IPS-20b (cell line): ENCODE results near the gene SLC16A12.
"Not testable (repeated sequence)": the region's sequence is repeated elsewhere in the genome, so short reads cannot be mapped to it uniquely, and the experiment has no call there.

Source experiments
- H3K27ac ChIP-seq: one replicate; pipeline ENCODE4 v1.5.1; 2013; ENCODE audit warnings: low read length
- H3K27me3 ChIP-seq: 2 replicates; pipeline ENCODE4 v1.6.1; 2013; ENCODE audit warnings: mild to moderate bottlenecking, low read length, inconsistent platforms; ENCODE audit not compliant: insufficient read depth
- H3K36me3 ChIP-seq: 2 replicates; pipeline ENCODE4 v1.6.1; 2013; ENCODE audit warnings: low read depth, mild to moderate bottlenecking, inconsistent platforms, low read length, moderate library complexity; ENCODE audit not compliant: insufficient read depth
- H3K4me1 ChIP-seq: 2 replicates; pipeline ENCODE4 v1.6.1; 2013; ENCODE audit warnings: mild to moderate bottlenecking, control low read depth, inconsistent platforms, low read length, moderate library complexity; ENCODE audit not compliant: insufficient read depth
- H3K4me3 ChIP-seq: 2 replicates; pipeline ENCODE4 v1.5.1; 2013; ENCODE audit warnings: mild to moderate bottlenecking, low read length, inconsistent platforms
- H3K9ac ChIP-seq: 2 replicates; pipeline ENCODE4 v1.6.1; 2013; ENCODE audit warnings: low read depth, mild to moderate bottlenecking, inconsistent platforms, low read length, moderate library complexity
- H3K9me3 ChIP-seq: 2 replicates; pipeline ENCODE4 v1.6.1; 2013; ENCODE audit warnings: mild to moderate bottlenecking, low read depth, low read length, inconsistent platforms; ENCODE audit not compliant: insufficient read depth

SLC16A12 gene

GRCh38 chr10:89411135-89411534 is 124.3 kb downstream of the SLC16A12 start:
- not testable (repeated sequence) for H3K4me1 ChIP-seq, H3K36me3 ChIP-seq, H3K4me3 ChIP-seq, H3K9me3 ChIP-seq, H3K9ac ChIP-seq, H3K27ac ChIP-seq
- peaks cover 28% of the 10 kb centered on the region for H3K27me3 ChIP-seq

GRCh38 chr10:89410551-89410950 is 124.8 kb downstream of the SLC16A12 start:
- H3K27ac ChIP-seq, H3K4me1 ChIP-seq, H3K9ac ChIP-seq, H3K4me3 ChIP-seq, H3K9me3 ChIP-seq, H3K36me3 ChIP-seq: not testable (repeated sequence)
- H3K27me3 ChIP-seq: peaks cover 22% of the 10 kb centered on the region

- not testable (repeated sequence) for H3K27ac ChIP-seq, H3K4me3 ChIP-seq
Observed at GRCh38 chr10:89409282-89409681, 126.1 kb downstream of the SLC16A12 start.

GRCh38 chr10:89407792-89408191 is 127.6 kb downstream of the SLC16A12 start:
- H3K4me3 ChIP-seq, H3K27me3 ChIP-seq, H3K9me3 ChIP-seq, H3K9ac ChIP-seq, H3K27ac ChIP-seq, H3K4me1 ChIP-seq, H3K36me3 ChIP-seq: not testable (repeated sequence)

More at GRCh38 chr10:89409282-89409681, 126.1 kb downstream of the SLC16A12 start:
- H3K9me3 ChIP-seq, H3K4me1 ChIP-seq, H3K36me3 ChIP-seq, H3K9ac ChIP-seq: not testable (repeated sequence)
- peaks cover 11% of the 10 kb centered on the region; the same call in 1 of the 2 replicates for H3K27me3 ChIP-seq

GRCh38 chr10:89406178-89406577 is 129.2 kb downstream of the SLC16A12 start:
- not testable (repeated sequence) for H3K4me1 ChIP-seq, H3K27me3 ChIP-seq, H3K36me3 ChIP-seq, H3K27ac ChIP-seq, H3K9ac ChIP-seq, H3K4me3 ChIP-seq, H3K9me3 ChIP-seq

GRCh38 chr10:89404104-89405047 is 131.0 kb downstream of the SLC16A12 start:
- Histone ChIP-seq H3K9ac (no peak overlapping the region), H3K36me3 (no peaks in the 10 kb centered on the region), H3K4me3 (no peak overlapping the region), H3K27me3 (no peaks in the 10 kb centered on the region), H3K27ac (no peak overlapping the region), H3K9me3 (no peaks in the 10 kb centered on the region), H3K4me1 (no peaks in the 10 kb centered on the region)

- no peaks in the 10 kb centered on the region for H3K27me3 ChIP-seq
- H3K9ac ChIP-seq: no peak overlapping the region
- no peaks in the 10 kb centered on the region for H3K4me1 ChIP-seq
- no peak overlapping the region for H3K27ac ChIP-seq
- peaks cover 5% of the 10 kb centered on the region; the same call in 1 of the 2 replicates for H3K9me3 ChIP-seq
- no peak overlapping the region for H3K4me3 ChIP-seq
- H3K36me3 ChIP-seq: no peaks in the 10 kb centered on the region
Observed at GRCh38 chr10:89403043-89403442, 132.4 kb downstream of the SLC16A12 start.

GRCh38 chr10:89399956-89400355 is 135.4 kb downstream of the SLC16A12 start:
- H3K27ac ChIP-seq: no peak overlapping the region
- H3K9me3 ChIP-seq: peaks cover 9% of the 10 kb centered on the region; the same call in 1 of the 2 replicates
- H3K9ac ChIP-seq: no peak overlapping the region
- H3K4me1 ChIP-seq: no peaks in the 10 kb centered on the region
- no peaks in the 10 kb centered on the region for H3K27me3 ChIP-seq
- H3K4me3 ChIP-seq: no peak overlapping the region
- no peaks in the 10 kb centered on the region for H3K36me3 ChIP-seq

GRCh38 chr10:89398003-89398749 is 137.2 kb downstream of the SLC16A12 start:
- H3K4me1 ChIP-seq: no peaks in the 10 kb centered on the region
- H3K9ac ChIP-seq: no peak overlapping the region

GRCh38 chr10:89395141-89395540 is 140.3 kb downstream of the SLC16A12 start:
- Histone ChIP-seq H3K36me3 (no peaks in the 10 kb centered on the region), H3K4me3 (no peak overlapping the region), H3K9ac (no peak overlapping the region), H3K9me3 (peaks cover 9% of the 10 kb centered on the region; the same call in 1 of the 2 replicates), H3K4me1 (peaks cover 6% of the 10 kb centered on the region; the same call in 1 of the 2 replicates), H3K27ac (no peak overlapping the region), H3K27me3 (no peaks in the 10 kb centered on the region)

More at GRCh38 chr10:89398003-89398749, 137.2 kb downstream of the SLC16A12 start:
- H3K27ac ChIP-seq: no peak overlapping the region
- peaks cover 9% of the 10 kb centered on the region; the same call in 1 of the 2 replicates for H3K9me3 ChIP-seq
- no peaks in the 10 kb centered on the region for H3K27me3 ChIP-seq
- no peaks in the 10 kb centered on the region for H3K36me3 ChIP-seq
- H3K4me3 ChIP-seq: no peak overlapping the region

GRCh38 chr10:89393898-89394297 is 141.5 kb downstream of the SLC16A12 start:
- H3K27ac ChIP-seq: no peak overlapping the region
- H3K36me3 ChIP-seq: no peaks in the 10 kb centered on the region
- no peak overlapping the region for H3K9ac ChIP-seq
- H3K27me3 ChIP-seq: no peaks in the 10 kb centered on the region
- H3K9me3 ChIP-seq: peaks cover 9% of the 10 kb centered on the region; the same call in 1 of the 2 replicates
- no peak overlapping the region for H3K4me3 ChIP-seq
- H3K4me1 ChIP-seq: peaks cover 6% of the 10 kb centered on the region; the same call in 1 of the 2 replicates
